ENCODE measurements around the gene GZMM. TPM values are rescaled to one million over a fixed set of nuclear protein-coding genes. Genes with fewer than 3 reads are reported as not detected.

Gene GZMM
- total RNA-seq, 1 donor: 0.43 TPM

GRCh38 chr19:590396-590745 lies 46.5 kb downstream of the GZMM start:
- DNase-seq (ENCODE audit: low read depth): peak; percentile 23
- peak overlapping the region; percentile 15 for H3K4me3 ChIP-seq (ENCODE audit: low read depth, low read length)
- TF ChIP-seq, protein P1, sequence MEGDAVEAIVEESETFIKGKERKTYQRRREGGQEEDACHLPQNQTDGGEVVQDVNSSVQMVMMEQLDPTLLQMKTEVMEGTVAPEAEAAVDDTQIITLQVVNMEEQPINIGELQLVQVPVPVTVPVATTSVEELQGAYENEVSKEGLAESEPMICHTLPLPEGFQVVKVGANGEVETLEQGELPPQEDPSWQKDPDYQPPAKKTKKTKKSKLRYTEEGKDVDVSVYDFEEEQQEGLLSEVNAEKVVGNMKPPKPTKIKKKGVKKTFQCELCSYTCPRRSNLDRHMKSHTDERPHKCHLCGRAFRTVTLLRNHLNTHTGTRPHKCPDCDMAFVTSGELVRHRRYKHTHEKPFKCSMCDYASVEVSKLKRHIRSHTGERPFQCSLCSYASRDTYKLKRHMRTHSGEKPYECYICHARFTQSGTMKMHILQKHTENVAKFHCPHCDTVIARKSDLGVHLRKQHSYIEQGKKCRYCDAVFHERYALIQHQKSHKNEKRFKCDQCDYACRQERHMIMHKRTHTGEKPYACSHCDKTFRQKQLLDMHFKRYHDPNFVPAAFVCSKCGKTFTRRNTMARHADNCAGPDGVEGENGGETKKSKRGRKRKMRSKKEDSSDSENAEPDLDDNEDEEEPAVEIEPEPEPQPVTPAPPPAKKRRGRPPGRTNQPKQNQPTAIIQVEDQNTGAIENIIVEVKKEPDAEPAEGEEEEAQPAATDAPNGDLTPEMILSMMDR (IDR thresholded peaks at IDR 0.05; ENCODE audit: insufficient read depth, low read depth, low read length): no peak

DNA sequence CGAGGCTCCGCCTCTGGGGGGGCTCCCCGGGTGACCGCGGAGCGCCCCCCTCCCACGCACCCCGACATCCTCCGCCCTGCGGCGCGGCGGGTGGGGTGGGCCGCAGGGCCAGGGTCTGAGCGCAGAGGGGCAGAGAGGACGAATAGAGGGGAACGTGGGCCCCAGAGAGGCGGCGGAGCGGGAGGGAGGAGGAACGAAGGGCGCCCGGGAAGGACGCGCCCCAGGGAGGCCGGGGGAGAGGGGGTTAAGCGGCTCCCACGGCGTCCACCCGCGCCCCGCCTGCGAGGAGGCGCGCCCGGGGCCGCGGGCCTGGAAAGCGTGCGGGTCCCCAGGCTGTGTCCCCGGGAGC lies 46.9 kb downstream of the GZMM start:
- H3K4me3 ChIP-seq (ENCODE audit: low read depth, low read length): no peak overlapping the region
- DNase-seq (ENCODE audit: low read depth): no peak
- TF ChIP-seq, protein P1 (IDR thresholded peaks at IDR 0.05; ENCODE audit: insufficient read depth, low read depth, low read length): no peak

DNA sequence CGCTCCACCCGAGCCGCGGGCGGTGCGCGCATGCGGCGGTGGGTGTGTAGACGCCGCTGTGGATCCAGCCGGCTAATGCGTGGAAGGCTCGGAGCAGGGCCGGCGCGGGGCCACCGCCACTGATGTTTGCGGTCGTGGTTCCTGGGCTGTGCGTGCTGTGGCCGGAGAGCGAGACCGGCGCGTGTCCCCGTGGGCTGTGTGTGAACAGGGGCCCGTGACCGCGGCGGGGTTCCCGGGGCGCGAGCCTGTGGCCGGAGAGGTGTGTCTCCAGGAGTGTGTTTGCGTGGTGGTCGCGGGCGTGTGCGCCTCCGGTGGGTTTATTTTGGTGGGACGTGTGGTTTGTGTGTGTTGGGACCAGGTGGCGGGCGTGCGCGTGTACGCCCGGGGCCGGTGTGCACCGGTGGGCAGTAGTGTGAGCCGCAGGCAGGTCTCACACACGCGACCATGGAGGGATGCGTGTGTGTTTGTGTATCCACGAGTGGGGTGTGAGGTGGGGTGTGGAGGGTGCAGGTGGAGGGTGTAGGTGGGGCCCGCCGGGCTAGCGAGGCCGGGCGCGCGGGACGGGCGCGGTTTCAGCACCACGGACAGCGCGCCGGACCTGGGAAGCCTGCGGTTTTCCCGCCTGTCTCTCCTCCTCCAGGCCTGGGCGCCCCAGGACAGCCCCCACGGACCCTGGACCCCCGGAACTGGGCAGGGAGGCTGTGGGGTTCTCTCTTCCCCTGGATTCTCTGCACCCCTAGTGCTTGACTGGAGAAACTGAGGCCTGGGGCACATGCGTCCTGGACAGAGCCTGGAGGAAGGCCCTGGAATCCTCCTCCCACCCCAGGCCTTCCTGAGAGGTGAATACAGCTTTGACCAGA lies 47.5 kb downstream of the GZMM start:
- peak; percentile 30 for DNase-seq (ENCODE audit: low read depth)
- no peak overlapping the region for H3K4me3 ChIP-seq (ENCODE audit: low read depth, low read length)
- TF ChIP-seq, protein P1 (IDR thresholded peaks at IDR 0.05; ENCODE audit: insufficient read depth, low read depth, low read length): no peak

DNA sequence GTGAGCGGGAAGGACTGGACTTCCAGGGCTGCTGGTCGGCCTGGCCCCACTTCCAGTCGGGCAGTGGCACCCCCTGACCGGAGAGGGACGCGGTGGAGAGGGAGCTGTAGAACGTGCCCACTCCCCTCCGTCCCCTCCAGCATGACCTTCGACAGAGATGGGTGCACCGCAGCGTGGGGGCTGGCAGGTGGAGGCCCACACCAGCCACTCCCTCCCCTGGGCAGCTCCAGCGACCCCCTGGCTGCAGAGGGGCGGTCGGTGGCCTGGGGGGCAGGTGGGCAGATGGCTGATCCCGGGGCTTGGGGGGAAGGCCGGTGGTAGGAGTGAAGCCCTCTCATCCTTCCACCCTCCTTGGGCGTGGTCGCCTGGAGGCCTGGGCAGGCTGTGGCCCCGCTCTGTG lies 48.2 kb downstream of the GZMM start:
- TF ChIP-seq, protein P1 (IDR thresholded peaks at IDR 0.05; ENCODE audit: insufficient read depth, low read depth, low read length): no peak
- no peak overlapping the region for H3K4me3 ChIP-seq (ENCODE audit: low read depth, low read length)
- no peak for DNase-seq (ENCODE audit: low read depth)

GRCh38 chr19:593055-593454 lies 49.2 kb downstream of the GZMM start:
- TF ChIP-seq, protein P1 (IDR thresholded peaks at IDR 0.05; ENCODE audit: insufficient read depth, low read depth, low read length): no peak
- no peak overlapping the region for H3K4me3 ChIP-seq (ENCODE audit: low read depth, low read length)
- DNase-seq (ENCODE audit: low read depth): no peak

GRCh38 chr19:593505-593904 lies 49.7 kb downstream of the GZMM start:
- no peak overlapping the region for H3K4me3 ChIP-seq (ENCODE audit: low read depth, low read length)
- TF ChIP-seq, protein P1 (IDR thresholded peaks at IDR 0.05; ENCODE audit: insufficient read depth, low read depth, low read length): no peak
- no peak for DNase-seq (ENCODE audit: low read depth)
